NCI-H187 treated with DMSO at 0.1 percent for 48 hours (cell line): ENCODE measurements around the gene PTPRU.

Experiments used
- DNase-seq: peaks from one replicate; lab custom pipeline; 2025; lab: John Stamatoyannopoulos, UW

PTPRU gene

GRCh38 chr1:29245876-29246275 is 9.6 kb downstream of the PTPRU start:
- no peak for DNase-seq

GRCh38 chr1:29247044-29247443 is 10.7 kb downstream of the PTPRU start:
- no peak for DNase-seq

GRCh38 chr1:29247571-29248273 is 11.4 kb downstream of the PTPRU start:
- no peak for DNase-seq

GRCh38 chr1:29248409-29248808 is 12.1 kb downstream of the PTPRU start:
- DNase-seq: no peak

GRCh38 chr1:29249170-29249691 is 12.9 kb downstream of the PTPRU start:
- no peak for DNase-seq

- DNase-seq: no peak
These were observed 13.7 kb downstream of the PTPRU start for GRCh38 chr1:29249951-29250581.

- no peak for DNase-seq
These were observed 15.1 kb downstream of the PTPRU start for GRCh38 chr1:29251164-29252124.

- DNase-seq: no peak
These were observed 16.9 kb downstream of the PTPRU start for GRCh38 chr1:29253180-29253579.

GRCh38 chr1:29254346-29254745 is 18.0 kb downstream of the PTPRU start:
- DNase-seq: no peak

GRCh38 chr1:29255134-29255666 is 18.9 kb downstream of the PTPRU start:
- no peak for DNase-seq

GRCh38 chr1:29256394-29256793 is 20.1 kb downstream of the PTPRU start:
- DNase-seq: no peak

- DNase-seq: no peak
These were observed 20.9 kb downstream of the PTPRU start for GRCh38 chr1:29256979-29257804.

- no peak for DNase-seq
These were observed 22.1 kb downstream of the PTPRU start for GRCh38 chr1:29258189-29258975.

- DNase-seq: no peak
These were observed 22.9 kb downstream of the PTPRU start for GRCh38 chr1:29258976-29259801.

- DNase-seq: no peak
These were observed 23.6 kb downstream of the PTPRU start for GRCh38 chr1:29259802-29260441.

- no peak for DNase-seq
These were observed 24.2 kb downstream of the PTPRU start for GRCh38 chr1:29260531-29260930.

- no peak for DNase-seq
These were observed 28.6 kb downstream of the PTPRU start for GRCh38 chr1:29264773-29265389.

- DNase-seq: no peak
These were observed 30.6 kb downstream of the PTPRU start for GRCh38 chr1:29266912-29267311.
